ENCODE measurements around the gene ASCC2. TPM values are rescaled to one million over a fixed set of nuclear protein-coding genes. Genes with fewer than 3 reads are reported as not detected.

ASCC2 gene
- total and polyA plus RNA-seq, 2 experiments from 2014 or later, result 30.5 to 31.3 TPM

DNA sequence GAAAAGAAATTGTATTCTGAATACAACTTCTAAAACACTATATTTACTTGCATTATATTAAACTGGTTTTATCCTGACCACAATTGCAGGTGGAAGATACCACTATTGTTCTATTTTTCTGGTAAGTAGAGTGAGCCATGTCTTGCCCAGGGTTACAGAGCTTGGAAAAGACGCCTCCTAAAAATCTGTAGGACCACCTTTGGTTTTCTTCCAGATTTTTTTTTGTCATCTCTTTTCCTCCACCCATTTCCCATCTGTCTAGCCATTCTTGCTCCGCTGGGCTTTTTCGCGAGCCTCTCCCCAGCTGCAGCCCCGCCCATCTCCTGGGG, 44.6 kb upstream of the ASCC2 start:
- no peak for DNase-seq (ENCODE audit: low spot score)
- no peak overlapping the region for H3K27ac Mint-ChIP-seq
- Histone ChIP-seq H2AFZ (no peak overlapping the region; the same call in 1 of the 2 replicates), H3K79me2 (replicated peaks; ENCODE audit: insufficient read depth) (peaks cover 41% of the 10 kb centered on the region), H3K4me2 (peak overlapping the region; percentile 53), H3K27me3 (ENCODE audit: insufficient read depth) (no peaks in the 10 kb centered on the region), H3K9me2 (ENCODE audit: insufficient read depth) (0 out of 2 replicates have a peak, but pooled peaks cover 5% of the 10 kb centered on the region), H3K27ac (ENCODE audit: low read depth) (no peak overlapping the region), H3K4me1 (ENCODE audit: insufficient read depth) (peaks cover 20% of the 10 kb centered on the region), H3F3A (replicated peaks; ENCODE audit: low read depth) (no peaks in the 10 kb centered on the region), H3K4me3 (peak overlapping the region; percentile 94; the same call in 1 of the 2 replicates), H4K20me1 (replicated peaks; ENCODE audit: insufficient read depth) (peaks cover 11% of the 10 kb centered on the region), H3K36me3 (ENCODE audit: insufficient read depth) (no peaks in the 10 kb centered on the region)
- H3K4me3 Mint-ChIP-seq, result peak overlapping the region; percentile 89
- ATAC-seq, result peak; percentile 67
- H3K36me3 Mint-ChIP-seq (ENCODE audit: low read depth), result no peaks in the 10 kb centered on the region
- H3K4me1 Mint-ChIP-seq, result peaks cover 7% of the 10 kb centered on the region; the same call in 2 of the 3 replicates
- no peak for TF ChIP-seq ZNF462 (CRISPR knock-in tag; IDR thresholded peaks at IDR 0.05)
- TF ChIP-seq POLR2AphosphoS5 (IDR thresholded peaks at IDR 0.05; ENCODE audit: low read depth), result no peak
- no peak for TF ChIP-seq JUNB (IDR thresholded peaks at IDR 0.05; ENCODE audit: unreplicated experiment)
- TF ChIP-seq CREB1 (CRISPR knock-in tag; IDR thresholded peaks at IDR 0.05; ENCODE audit: low read depth), result no peak
- no peak for TF ChIP-seq ZNF331 (CRISPR knock-in tag; IDR thresholded peaks at IDR 0.05; ENCODE audit: low read depth)
- peaks cover 1% of the 10 kb centered on the region for H3K27me3 Mint-ChIP-seq (ENCODE audit: insufficient read depth, low read depth, poor library complexity)
- H3K9me3 Mint-ChIP-seq, result no peaks in the 10 kb centered on the region; the same call in 2 of the 3 replicates

GRCh38 chr22:29879753-29880152, 41.7 kb upstream of the ASCC2 start:
- H3K9me2 ChIP-seq (ENCODE audit: insufficient read depth), result 0 out of 2 replicates have a peak, but pooled peaks cover 5% of the 10 kb centered on the region
- H3K4me2 ChIP-seq, result no peak overlapping the region
- ATAC-seq (no peak), DNase-seq (ENCODE audit: low spot score) (peak; percentile 47)
- peaks cover 12% of the 10 kb centered on the region for H3K79me2 ChIP-seq (replicated peaks; ENCODE audit: insufficient read depth)
- peaks cover 5% of the 10 kb centered on the region for H3K4me1 ChIP-seq (ENCODE audit: insufficient read depth)
- no peaks in the 10 kb centered on the region for H3K27me3 ChIP-seq (ENCODE audit: insufficient read depth)
- no peaks in the 10 kb centered on the region for H3F3A ChIP-seq (replicated peaks; ENCODE audit: low read depth)
- H2AFZ ChIP-seq, result 0 out of 2 replicates have a peak overlapping the region, but pooled peaks have one; percentile 32
- peaks cover 7% of the 10 kb centered on the region; the same call in 2 of the 3 replicates for H3K4me1 Mint-ChIP-seq
- H3K9me3 Mint-ChIP-seq, result no peaks in the 10 kb centered on the region; the same call in 2 of the 3 replicates
- no peak overlapping the region for H3K27ac ChIP-seq (ENCODE audit: low read depth)
- no peaks in the 10 kb centered on the region for H3K36me3 ChIP-seq (ENCODE audit: insufficient read depth)
- H4K20me1 ChIP-seq (replicated peaks; ENCODE audit: insufficient read depth), result peaks cover 9% of the 10 kb centered on the region
- peaks cover under 1% of the 10 kb centered on the region for H3K27me3 Mint-ChIP-seq (ENCODE audit: insufficient read depth, low read depth, poor library complexity)
- no peak overlapping the region for H3K27ac Mint-ChIP-seq
- H3K36me3 Mint-ChIP-seq (ENCODE audit: low read depth), result no peaks in the 10 kb centered on the region
- H3K4me3 Mint-ChIP-seq, result no peak overlapping the region
- H3K4me3 ChIP-seq, result no peak overlapping the region
- TF ChIP-seq ZNF331 (CRISPR knock-in tag; IDR thresholded peaks at IDR 0.05; ENCODE audit: low read depth) (no peak), STAT1 (IDR thresholded peaks at IDR 0.05; ENCODE audit: unreplicated experiment) (no peak), EZH2 (IDR thresholded peaks at IDR 0.05; ENCODE audit: low read depth, unreplicated experiment) (no peak), JUNB (IDR thresholded peaks at IDR 0.05; ENCODE audit: unreplicated experiment) (no peak)
